ENCODE data around the gene FAAH. TPM values are rescaled to one million over a fixed set of nuclear protein-coding genes. Genes with fewer than 3 reads are reported as not detected.
"Not testable (repeated sequence)": the region's sequence is repeated elsewhere in the genome, so short reads cannot be mapped to it uniquely, and the experiment has no call there.

Gene FAAH
- total RNA-seq = 5.1 and 6.4 TPM in 2 replicates

DNA sequence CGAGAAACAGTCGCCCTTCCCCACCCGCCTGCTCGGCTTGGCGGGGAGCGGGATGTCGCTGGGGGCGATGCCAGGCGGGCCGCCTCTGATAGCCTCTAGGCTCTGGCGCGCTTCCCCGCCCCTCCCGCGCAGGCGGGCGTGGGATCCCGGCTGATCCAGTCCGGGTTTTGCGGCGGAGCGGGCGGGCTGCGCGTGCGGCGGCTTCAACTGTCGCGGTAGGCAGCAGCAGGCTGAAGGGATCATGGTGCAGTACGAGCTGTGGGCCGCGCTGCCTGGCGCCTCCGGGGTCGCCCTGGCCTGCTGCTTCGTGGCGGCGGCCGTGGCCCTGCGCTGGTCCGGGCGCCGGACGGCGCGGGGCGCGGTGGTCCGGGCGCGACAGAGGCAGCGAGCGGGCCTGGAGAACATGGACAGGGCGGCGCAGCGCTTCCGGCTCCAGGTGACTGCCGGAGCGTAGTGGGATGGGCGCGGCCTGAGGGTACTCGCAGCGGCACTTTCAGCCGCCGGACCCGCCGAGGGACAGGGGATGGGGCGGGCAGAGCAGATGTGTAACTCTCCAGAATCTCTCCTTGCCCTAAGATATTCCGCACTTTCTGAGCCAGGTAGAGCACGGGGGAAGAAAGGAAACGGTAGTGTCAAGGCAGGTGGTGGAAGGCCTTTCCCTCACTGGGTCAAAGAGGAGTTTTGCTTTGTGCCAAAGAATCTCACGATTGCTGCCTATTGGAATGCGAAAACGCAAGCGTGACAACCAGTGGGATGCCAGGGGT, at the start of gene FAAH:
Gene FAAH, plus strand, starts transcription at position 210 of the 764 bp plus-strand sequence. Its CDS starts 32 bp downstream, at position 242.
- ChIA-PET CTCF (no interaction called here), POLR2A (no interaction called here)
- H3K27ac Mint-ChIP-seq = no peak within 1 kb of the TSS
- peaks cover 35% of the 10 kb centered on the region for H3K27me3 Mint-ChIP-seq
- intact Hi-C loops (cut with micrococcal nuclease) = no loop called here
- peaks cover 8% of the 10 kb centered on the region for H3K4me1 Mint-ChIP-seq
- H3K9me3 Mint-ChIP-seq = peaks cover 4% of the 10 kb centered on the region
- H3K36me3 Mint-ChIP-seq (ENCODE audit: low read depth) = no peaks in the 10 kb centered on the region
- H3K4me3 Mint-ChIP-seq = peak within 1 kb of the TSS; percentile 71
- ATAC-seq (ENCODE audit: low read depth) (peak; percentile 52), DNase-seq (no peak)
- TF ChIP-seq, protein P1, sequence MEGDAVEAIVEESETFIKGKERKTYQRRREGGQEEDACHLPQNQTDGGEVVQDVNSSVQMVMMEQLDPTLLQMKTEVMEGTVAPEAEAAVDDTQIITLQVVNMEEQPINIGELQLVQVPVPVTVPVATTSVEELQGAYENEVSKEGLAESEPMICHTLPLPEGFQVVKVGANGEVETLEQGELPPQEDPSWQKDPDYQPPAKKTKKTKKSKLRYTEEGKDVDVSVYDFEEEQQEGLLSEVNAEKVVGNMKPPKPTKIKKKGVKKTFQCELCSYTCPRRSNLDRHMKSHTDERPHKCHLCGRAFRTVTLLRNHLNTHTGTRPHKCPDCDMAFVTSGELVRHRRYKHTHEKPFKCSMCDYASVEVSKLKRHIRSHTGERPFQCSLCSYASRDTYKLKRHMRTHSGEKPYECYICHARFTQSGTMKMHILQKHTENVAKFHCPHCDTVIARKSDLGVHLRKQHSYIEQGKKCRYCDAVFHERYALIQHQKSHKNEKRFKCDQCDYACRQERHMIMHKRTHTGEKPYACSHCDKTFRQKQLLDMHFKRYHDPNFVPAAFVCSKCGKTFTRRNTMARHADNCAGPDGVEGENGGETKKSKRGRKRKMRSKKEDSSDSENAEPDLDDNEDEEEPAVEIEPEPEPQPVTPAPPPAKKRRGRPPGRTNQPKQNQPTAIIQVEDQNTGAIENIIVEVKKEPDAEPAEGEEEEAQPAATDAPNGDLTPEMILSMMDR (IDR thresholded peaks at IDR 0.05) = no peak

DNA sequence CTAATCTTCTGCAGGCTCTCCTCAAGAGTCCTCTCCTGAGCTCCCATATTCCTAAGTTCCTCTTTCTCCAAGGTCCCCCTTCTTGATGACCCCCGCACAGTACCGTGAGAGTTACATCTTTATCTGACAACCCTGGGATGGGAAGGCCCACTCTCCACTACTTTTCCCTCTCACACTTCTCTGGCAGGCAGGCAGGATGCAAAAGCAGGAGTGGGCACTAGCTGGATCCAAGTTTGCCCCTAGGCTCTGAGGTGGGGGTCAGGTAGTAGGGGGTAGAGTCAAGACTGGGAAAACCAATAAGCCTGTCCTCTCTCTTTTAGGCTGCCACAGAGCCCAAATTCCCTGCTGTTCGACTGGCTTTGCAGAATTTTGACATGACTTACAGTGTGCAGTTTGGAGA, 49.6 kb upstream of the FAAH start:
- no peak for ATAC-seq (ENCODE audit: low read depth)
- intact Hi-C loops (cut with micrococcal nuclease) = loop anchor here (10.0 kb wide), 1 partner anchor 660 kb away; the partner anchor contains the start of genes GPBP1L1 and TMEM69

DNA sequence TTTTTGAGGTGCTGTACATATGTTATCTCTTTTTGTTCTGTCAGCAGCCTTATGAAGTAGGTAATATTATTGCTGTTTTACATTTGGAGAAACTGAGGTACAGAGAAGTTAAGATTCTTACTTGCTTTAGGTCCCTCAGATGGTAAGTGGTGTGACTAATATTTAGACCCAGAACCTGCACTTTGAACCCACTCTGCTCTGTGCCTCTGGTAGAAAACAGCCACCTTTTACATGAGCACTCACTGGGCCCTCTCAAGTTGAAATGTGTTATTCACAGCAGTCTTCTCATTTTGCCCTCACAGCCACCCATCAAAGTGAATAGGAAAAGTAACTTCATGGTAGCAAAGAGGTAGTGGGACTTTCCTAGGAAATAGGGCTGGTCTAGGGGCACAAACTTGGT, 48.8 kb upstream of the FAAH start:
- Mint-ChIP-seq H3K4me1 (peaks cover 28% of the 10 kb centered on the region), H3K9me3 (no peaks in the 10 kb centered on the region), H3K36me3 (ENCODE audit: low read depth) (peaks cover 74% of the 10 kb centered on the region), H3K27ac (no peak overlapping the region), H3K4me3 (no peak overlapping the region), H3K27me3 (no peaks in the 10 kb centered on the region)
- intact Hi-C loops (cut with micrococcal nuclease) = loop anchor here (10.0 kb wide), 1 partner anchor 660 kb away; the partner anchor contains the start of genes GPBP1L1 and TMEM69
- no peak for ATAC-seq (ENCODE audit: low read depth)
- no peak for DNase-seq
- ChIA-PET CTCF (interaction anchor here (3.9 to 4.9 kb wide), 3 partner anchors 12 to 100 kb away, joined by 35 to 62 read pairs (median 42); partner anchors contain the start of genes LRRC41 and UQCRH), POLR2A (interaction anchor here (0.6 to 1.3 kb wide), 3 partner anchors 12 to 101 kb away, joined by 3 to 9 read pairs (median 4); no protein-coding TSS in a partner anchor)
- TF ChIP-seq, protein P1 (IDR thresholded peaks at IDR 0.05) = no peak

More for the DNA sequence above, 49.6 kb upstream of the FAAH start:
- H3K36me3 Mint-ChIP-seq (ENCODE audit: low read depth) = peaks cover 67% of the 10 kb centered on the region
- H3K4me1 Mint-ChIP-seq = peaks cover 33% of the 10 kb centered on the region
- H3K4me3 Mint-ChIP-seq = no peak overlapping the region
- no peak for DNase-seq
- ChIA-PET CTCF (interaction anchor here (0.9 to 1.0 kb wide), 3 partner anchors 11 to 121 kb away, joined by 3 to 4 read pairs (median 3); partner anchors contain the start of genes LRRC41 and UQCRH), POLR2A (interaction anchor here (1.0 to 1.1 kb wide), 2 partner anchors 12 to 46 kb away, joined by 4 to 7 read pairs; no protein-coding TSS in a partner anchor)
- H3K27ac Mint-ChIP-seq = no peak overlapping the region
- TF ChIP-seq, protein P1 (IDR thresholded peaks at IDR 0.05) = no peak
- H3K9me3 Mint-ChIP-seq = no peaks in the 10 kb centered on the region
- no peaks in the 10 kb centered on the region for H3K27me3 Mint-ChIP-seq

DNA sequence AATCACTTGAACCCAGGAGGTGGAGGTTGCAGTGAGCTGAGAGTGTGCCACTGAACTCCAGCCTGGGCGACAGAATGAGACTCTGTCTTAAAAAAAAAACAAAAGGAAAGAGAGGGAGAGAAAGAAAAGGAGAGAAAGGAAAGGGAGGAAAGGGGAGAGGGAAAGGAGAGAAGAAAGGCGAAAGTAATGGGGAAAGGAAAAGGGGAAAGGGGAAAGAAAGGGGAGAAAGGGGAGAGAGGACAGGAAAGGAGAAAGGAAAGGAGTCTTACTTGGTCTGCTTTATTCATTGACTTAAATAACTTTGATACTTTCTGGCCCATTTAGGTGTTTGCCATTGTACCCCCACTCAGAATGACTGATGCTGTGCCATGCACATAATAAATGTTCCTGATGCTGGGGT, 41.8 kb upstream of the FAAH start:
- no peak overlapping the region for H3K27ac Mint-ChIP-seq
- H3K4me3 Mint-ChIP-seq = no peak overlapping the region
- ChIA-PET POLR2A (no interaction called here), CTCF (no interaction called here)
- no peaks in the 10 kb centered on the region for H3K27me3 Mint-ChIP-seq
- DNase-seq (no peak), ATAC-seq (ENCODE audit: low read depth) (no peak)
- peaks cover 5% of the 10 kb centered on the region for H3K4me1 Mint-ChIP-seq
- H3K36me3 Mint-ChIP-seq (ENCODE audit: low read depth) = peaks cover 78% of the 10 kb centered on the region
- TF ChIP-seq, protein P1 (IDR thresholded peaks at IDR 0.05) = no peak
- no peaks in the 10 kb centered on the region for H3K9me3 Mint-ChIP-seq
- intact Hi-C loops (cut with micrococcal nuclease) = no loop called here

DNA sequence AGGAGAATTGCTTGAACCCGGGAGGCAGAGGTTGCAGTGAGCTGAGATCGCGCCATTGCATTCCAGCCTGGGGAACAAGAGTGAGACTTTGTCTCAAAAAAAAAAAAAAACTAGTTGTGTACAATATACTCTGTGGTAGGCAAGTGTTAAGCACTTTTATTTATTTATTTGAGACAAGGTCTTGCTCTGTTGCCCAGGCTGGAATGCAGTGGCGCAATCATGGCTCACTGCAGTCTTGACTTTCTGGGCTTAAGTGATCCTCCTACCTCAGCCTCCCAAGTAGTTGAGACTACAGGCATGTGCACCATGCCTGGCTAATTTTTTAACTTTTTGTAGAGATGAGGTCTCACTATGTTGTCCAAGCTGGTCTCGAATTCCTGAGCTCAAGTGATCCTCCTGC, 38.2 kb upstream of the FAAH start:
- H3K4me1 Mint-ChIP-seq; intact Hi-C loops (cut with micrococcal nuclease); H3K4me3 Mint-ChIP-seq; ATAC-seq (ENCODE audit: low read depth); H3K27ac Mint-ChIP-seq; DNase-seq; H3K9me3 Mint-ChIP-seq; H3K27me3 Mint-ChIP-seq: not testable (repeated sequence)
- CTCF ChIA-PET = interaction anchor here (1.2 kb wide), 1 partner anchor 8 kb away, joined by 5 read pairs; no protein-coding TSS in a partner anchor
- H3K36me3 Mint-ChIP-seq (ENCODE audit: low read depth) = peaks cover 69% of the 10 kb centered on the region
- POLR2A ChIA-PET = interaction anchor here (0.7 kb wide), 1 partner anchor 11 kb away, joined by 5 read pairs; no protein-coding TSS in a partner anchor

All from activated B cell treated with CpG ODN at 0.5 μM for 24 hours (primary cell).